ENCODE measurements around the gene GZMA.
"Not testable (repeated sequence)": the region's sequence is repeated elsewhere in the genome, so short reads cannot be mapped to it uniquely, and the experiment has no call there.

Gene GZMA

GRCh38 chr5:55096861-55097260 is 5.6 kb upstream of the GZMA start:
- no peak for DNase-seq (ENCODE audit: low spot score)
- Histone ChIP-seq H3K4me3 (no peak overlapping the region), H3K27ac (no peak overlapping the region)
- TF ChIP-seq, protein P1, sequence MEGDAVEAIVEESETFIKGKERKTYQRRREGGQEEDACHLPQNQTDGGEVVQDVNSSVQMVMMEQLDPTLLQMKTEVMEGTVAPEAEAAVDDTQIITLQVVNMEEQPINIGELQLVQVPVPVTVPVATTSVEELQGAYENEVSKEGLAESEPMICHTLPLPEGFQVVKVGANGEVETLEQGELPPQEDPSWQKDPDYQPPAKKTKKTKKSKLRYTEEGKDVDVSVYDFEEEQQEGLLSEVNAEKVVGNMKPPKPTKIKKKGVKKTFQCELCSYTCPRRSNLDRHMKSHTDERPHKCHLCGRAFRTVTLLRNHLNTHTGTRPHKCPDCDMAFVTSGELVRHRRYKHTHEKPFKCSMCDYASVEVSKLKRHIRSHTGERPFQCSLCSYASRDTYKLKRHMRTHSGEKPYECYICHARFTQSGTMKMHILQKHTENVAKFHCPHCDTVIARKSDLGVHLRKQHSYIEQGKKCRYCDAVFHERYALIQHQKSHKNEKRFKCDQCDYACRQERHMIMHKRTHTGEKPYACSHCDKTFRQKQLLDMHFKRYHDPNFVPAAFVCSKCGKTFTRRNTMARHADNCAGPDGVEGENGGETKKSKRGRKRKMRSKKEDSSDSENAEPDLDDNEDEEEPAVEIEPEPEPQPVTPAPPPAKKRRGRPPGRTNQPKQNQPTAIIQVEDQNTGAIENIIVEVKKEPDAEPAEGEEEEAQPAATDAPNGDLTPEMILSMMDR (IDR thresholded peaks at IDR 0.05) = no peak

- H3K4me3 ChIP-seq; H3K27ac ChIP-seq; DNase-seq (ENCODE audit: low spot score): not testable (repeated sequence)
These were observed 1.3 kb upstream of the GZMA start for GRCh38 chr5:55101148-55101547.

GRCh38 chr5:55101556-55102276 is 730 bp upstream of the GZMA start:
- Histone ChIP-seq H3K27ac (no peak overlapping the region), H3K4me3 (no peak overlapping the region)
- TF ChIP-seq, protein P1 (IDR thresholded peaks at IDR 0.05) = no peak
- DNase-seq (ENCODE audit: low spot score) = no peak

GRCh38 chr5:55104036-55104772 is 1.8 kb downstream of the GZMA start:
- no peak for DNase-seq (ENCODE audit: low spot score)
- no peak overlapping the region for H3K27ac ChIP-seq

GRCh38 chr5:55104946-55105701 is 2.7 kb downstream of the GZMA start:
- TF ChIP-seq, protein P1 (IDR thresholded peaks at IDR 0.05) = no peak
- DNase-seq (ENCODE audit: low spot score) = no peak
- Histone ChIP-seq H3K27ac (no peak overlapping the region), H3K4me3 (no peak overlapping the region)

More at GRCh38 chr5:55104036-55104772, 1.8 kb downstream of the GZMA start:
- TF ChIP-seq, protein P1 (IDR thresholded peaks at IDR 0.05) = no peak
- H3K4me3 ChIP-seq = no peak overlapping the region

GRCh38 chr5:55105976-55106375 is 3.5 kb downstream of the GZMA start:
- not testable (repeated sequence) for DNase-seq (ENCODE audit: low spot score); H3K4me3 ChIP-seq; H3K27ac ChIP-seq

- TF ChIP-seq, protein P1 (IDR thresholded peaks at IDR 0.05) = no peak
- H3K4me3 ChIP-seq = no peak overlapping the region
- DNase-seq (ENCODE audit: low spot score) = no peak
- no peak overlapping the region for H3K27ac ChIP-seq
These were observed 6.2 kb downstream of the GZMA start for GRCh38 chr5:55108661-55109060.

All from coronary artery (tissue), 2 donors.